ENCODE results near the gene NAGLU.

DNA sequence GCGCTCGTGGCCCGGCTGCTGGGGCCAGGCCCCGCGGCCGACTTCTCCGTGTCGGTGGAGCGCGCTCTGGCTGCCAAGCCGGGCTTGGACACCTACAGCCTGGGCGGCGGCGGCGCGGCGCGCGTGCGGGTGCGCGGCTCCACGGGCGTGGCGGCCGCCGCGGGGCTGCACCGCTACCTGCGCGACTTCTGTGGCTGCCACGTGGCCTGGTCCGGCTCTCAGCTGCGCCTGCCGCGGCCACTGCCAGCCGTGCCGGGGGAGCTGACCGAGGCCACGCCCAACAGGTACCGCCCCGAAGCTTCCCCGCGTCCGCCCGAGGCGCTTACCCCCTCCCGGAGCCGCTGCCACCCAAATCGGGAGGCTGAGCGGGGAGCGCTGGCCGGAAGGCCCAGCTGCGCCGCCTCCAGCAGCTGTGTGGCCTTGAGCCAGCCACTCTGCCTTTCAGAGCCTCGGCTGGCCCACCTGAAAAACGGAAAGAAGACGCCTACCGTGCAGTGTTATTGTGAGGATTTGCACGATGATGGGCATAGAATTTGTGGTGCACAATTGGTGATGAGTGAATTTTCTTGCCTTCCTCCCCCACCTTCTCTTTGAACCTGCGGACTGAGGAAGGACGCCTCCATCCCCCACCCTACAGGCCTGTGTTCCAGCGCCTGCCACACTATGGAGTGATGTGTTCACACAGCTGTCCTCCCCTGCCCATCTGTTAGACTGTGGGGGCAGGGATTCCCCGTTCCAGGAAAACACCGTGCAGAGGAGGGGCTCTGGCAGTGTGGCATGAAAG, 523 bp downstream of the NAGLU start:
- TF ChIP-seq ZNF331 (CRISPR knock-in tag; IDR thresholded peaks at IDR 0.05; ENCODE audit: low read depth) (no peak), EZH2 (IDR thresholded peaks at IDR 0.05; ENCODE audit: low read depth, unreplicated experiment) (no peak), POLR2AphosphoS5 (IDR thresholded peaks at IDR 0.05; ENCODE audit: low read depth) (peak; percentile 40), CREB1 (CRISPR knock-in tag; IDR thresholded peaks at IDR 0.05; ENCODE audit: low read depth) (no peak), NANOG (IDR thresholded peaks at IDR 0.05; ENCODE audit: borderline replicate concordance) (no peak), EZH2phosphoT487 (IDR thresholded peaks at IDR 0.05; ENCODE audit: unreplicated experiment) (no peak), ZNF114 (CRISPR knock-in tag; IDR thresholded peaks at IDR 0.05) (no peak), JUNB (IDR thresholded peaks at IDR 0.05; ENCODE audit: unreplicated experiment) (no peak)
- TF ChIP-seq, protein P1, sequence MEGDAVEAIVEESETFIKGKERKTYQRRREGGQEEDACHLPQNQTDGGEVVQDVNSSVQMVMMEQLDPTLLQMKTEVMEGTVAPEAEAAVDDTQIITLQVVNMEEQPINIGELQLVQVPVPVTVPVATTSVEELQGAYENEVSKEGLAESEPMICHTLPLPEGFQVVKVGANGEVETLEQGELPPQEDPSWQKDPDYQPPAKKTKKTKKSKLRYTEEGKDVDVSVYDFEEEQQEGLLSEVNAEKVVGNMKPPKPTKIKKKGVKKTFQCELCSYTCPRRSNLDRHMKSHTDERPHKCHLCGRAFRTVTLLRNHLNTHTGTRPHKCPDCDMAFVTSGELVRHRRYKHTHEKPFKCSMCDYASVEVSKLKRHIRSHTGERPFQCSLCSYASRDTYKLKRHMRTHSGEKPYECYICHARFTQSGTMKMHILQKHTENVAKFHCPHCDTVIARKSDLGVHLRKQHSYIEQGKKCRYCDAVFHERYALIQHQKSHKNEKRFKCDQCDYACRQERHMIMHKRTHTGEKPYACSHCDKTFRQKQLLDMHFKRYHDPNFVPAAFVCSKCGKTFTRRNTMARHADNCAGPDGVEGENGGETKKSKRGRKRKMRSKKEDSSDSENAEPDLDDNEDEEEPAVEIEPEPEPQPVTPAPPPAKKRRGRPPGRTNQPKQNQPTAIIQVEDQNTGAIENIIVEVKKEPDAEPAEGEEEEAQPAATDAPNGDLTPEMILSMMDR (conservative IDR thresholded peaks at IDR 0.05; ENCODE audit: low read depth in 2 of 2) = no peak
- TF ChIP-seq, protein P2, sequence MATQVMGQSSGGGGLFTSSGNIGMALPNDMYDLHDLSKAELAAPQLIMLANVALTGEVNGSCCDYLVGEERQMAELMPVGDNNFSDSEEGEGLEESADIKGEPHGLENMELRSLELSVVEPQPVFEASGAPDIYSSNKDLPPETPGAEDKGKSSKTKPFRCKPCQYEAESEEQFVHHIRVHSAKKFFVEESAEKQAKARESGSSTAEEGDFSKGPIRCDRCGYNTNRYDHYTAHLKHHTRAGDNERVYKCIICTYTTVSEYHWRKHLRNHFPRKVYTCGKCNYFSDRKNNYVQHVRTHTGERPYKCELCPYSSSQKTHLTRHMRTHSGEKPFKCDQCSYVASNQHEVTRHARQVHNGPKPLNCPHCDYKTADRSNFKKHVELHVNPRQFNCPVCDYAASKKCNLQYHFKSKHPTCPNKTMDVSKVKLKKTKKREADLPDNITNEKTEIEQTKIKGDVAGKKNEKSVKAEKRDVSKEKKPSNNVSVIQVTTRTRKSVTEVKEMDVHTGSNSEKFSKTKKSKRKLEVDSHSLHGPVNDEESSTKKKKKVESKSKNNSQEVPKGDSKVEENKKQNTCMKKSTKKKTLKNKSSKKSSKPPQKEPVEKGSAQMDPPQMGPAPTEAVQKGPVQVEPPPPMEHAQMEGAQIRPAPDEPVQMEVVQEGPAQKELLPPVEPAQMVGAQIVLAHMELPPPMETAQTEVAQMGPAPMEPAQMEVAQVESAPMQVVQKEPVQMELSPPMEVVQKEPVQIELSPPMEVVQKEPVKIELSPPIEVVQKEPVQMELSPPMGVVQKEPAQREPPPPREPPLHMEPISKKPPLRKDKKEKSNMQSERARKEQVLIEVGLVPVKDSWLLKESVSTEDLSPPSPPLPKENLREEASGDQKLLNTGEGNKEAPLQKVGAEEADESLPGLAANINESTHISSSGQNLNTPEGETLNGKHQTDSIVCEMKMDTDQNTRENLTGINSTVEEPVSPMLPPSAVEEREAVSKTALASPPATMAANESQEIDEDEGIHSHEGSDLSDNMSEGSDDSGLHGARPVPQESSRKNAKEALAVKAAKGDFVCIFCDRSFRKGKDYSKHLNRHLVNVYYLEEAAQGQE (IDR thresholded peaks at IDR 0.05; ENCODE audit: unreplicated experiment) = no peak
